Fibroblast of peridontal ligament (primary cell): ENCODE measurements around the gene TBKBP1.
A peak's percentile ranks its signal among the peaks of the same experiment; 100 is the strongest.

Source experiments
- DNase-seq: peaks from one replicate; pipeline ENCODE4 v3.0.0-alpha.2; 2010; ENCODE audit errors: extremely low read depth

The TBKBP1 gene

GRCh38 chr17:47697906-47698711 is 4.1 kb downstream of the TBKBP1 start:
- DNase-seq, result no peak

- peak; percentile 45 for DNase-seq
These were observed 5.0 kb downstream of the TBKBP1 start for GRCh38 chr17:47698749-47699535.

GRCh38 chr17:47699536-47699840 is 5.5 kb downstream of the TBKBP1 start:
- DNase-seq, result no peak

- DNase-seq, result no peak
These were observed 6.8 kb downstream of the TBKBP1 start for GRCh38 chr17:47700471-47701449.

- DNase-seq, result no peak
These were observed 7.6 kb downstream of the TBKBP1 start for GRCh38 chr17:47701608-47702007.

- no peak for DNase-seq
These were observed 8.5 kb downstream of the TBKBP1 start for GRCh38 chr17:47702391-47702995.

- DNase-seq, result no peak
These were observed 9.2 kb downstream of the TBKBP1 start for GRCh38 chr17:47703191-47703591.

- DNase-seq, result no peak
These were observed 9.7 kb downstream of the TBKBP1 start for GRCh38 chr17:47703671-47704070.

GRCh38 chr17:47704116-47704515 is 10.2 kb downstream of the TBKBP1 start:
- DNase-seq, result no peak

- no peak for DNase-seq
These were observed 10.8 kb downstream of the TBKBP1 start for GRCh38 chr17:47704736-47705135.

- no peak for DNase-seq
These were observed 11.9 kb downstream of the TBKBP1 start for GRCh38 chr17:47705536-47706530.

- no peak for DNase-seq
These were observed 13.3 kb downstream of the TBKBP1 start for GRCh38 chr17:47707056-47707804.

GRCh38 chr17:47707884-47708283 is 13.9 kb downstream of the TBKBP1 start:
- DNase-seq, result no peak

- no peak for DNase-seq
These were observed 14.4 kb downstream of the TBKBP1 start for GRCh38 chr17:47708312-47708863.

- DNase-seq, result no peak
These were observed 15.0 kb downstream of the TBKBP1 start for GRCh38 chr17:47708864-47709541.

GRCh38 chr17:47709594-47709993 is 15.6 kb downstream of the TBKBP1 start:
- DNase-seq, result no peak

GRCh38 chr17:47711366-47712099 is 17.6 kb downstream of the TBKBP1 start:
- DNase-seq, result no peak
